Endothelial cell of umbilical vein (primary cell): ENCODE data around the gene AXIN2. TPM values are rescaled to one million over a fixed set of nuclear protein-coding genes. Genes with fewer than 3 reads are reported as not detected.

Source experiments
- BruUV-seq: library from RNA; stranded (reverse); fragments of 400-500 nt; replicated peaks from 2 replicates; lab custom pipeline; 2021; lab: Mats Ljungman, UMichigan
- CTCF ChIA-PET: fragments of 300-600, 350-600 bp; sonication (Branson Sonifier 250); formaldehyde crosslinking; loops from one replicate; lab custom pipeline; 2021; ENCODE audit warnings: antibody characterized with exemption, inconsistent platforms; lab: Charles Lee
- POLR2A ChIA-PET: fragments of 300-600, 350-600 bp; sonication (Branson Sonifier 250); formaldehyde crosslinking; loops from one replicate; lab custom pipeline; 2021; ENCODE audit warnings: antibody characterized with exemption, inconsistent platforms; lab: Charles Lee
- DNase-seq: peaks from one replicate; pipeline ENCODE4 v3.0.0-alpha.2; 2011; ENCODE audit warnings: low read depth, low spot score
- FAIRE-seq: peaks from 2 replicates; lab custom pipeline; 2011; peaks lifted over from hg19 to GRCh38; lab: Jason Lieb, UNC
- H2AFZ ChIP-seq: 2 replicates; pipeline ENCODE4 v1.6.0; 2012; ENCODE audit warnings: low read depth, low read length, control low read depth, inconsistent platforms
- H3K27ac ChIP-seq: 2 replicates; pipeline ENCODE4 v1.5.1; 2011; ENCODE audit warnings: low read depth, mild to moderate bottlenecking, control low read depth, low read length, moderate library complexity; ENCODE audit not compliant: insufficient read depth
- H3K27me3 ChIP-seq, 2 experiments: 2 replicates each; pipeline versions ENCODE4 v1.6.0 to v1.6.1; 2011; ENCODE audit warnings: low read length in 2 of 2, mixed read lengths in 1 of 2; ENCODE audit not compliant: control insufficient read depth in 2 of 2, insufficient read depth in 2 of 2
- H3K36me3 ChIP-seq, 2 experiments: 2 replicates in 1 of 2; 3 replicates in 1 of 2; pipeline ENCODE4 v1.5.1; 2011; ENCODE audit warnings: low read length in 2 of 2, mild to moderate bottlenecking in 1 of 2, moderate library complexity in 1 of 2; ENCODE audit not compliant: control insufficient read depth in 2 of 2, insufficient read depth in 2 of 2; ENCODE audit errors: extremely low read depth in 1 of 2
- H3K4me1 ChIP-seq: 3 replicates; pipeline ENCODE4 v1.5.1; 2011; ENCODE audit warnings: mild to moderate bottlenecking, low read length; ENCODE audit not compliant: control insufficient read depth, insufficient read depth; ENCODE audit errors: extremely low read depth
- H3K4me2 ChIP-seq: 2 replicates; pipeline ENCODE4 v1.6.1; 2011; ENCODE audit warnings: low read length, control low read depth, mixed read lengths; ENCODE audit not compliant: insufficient read depth
- H3K4me3 ChIP-seq, 3 experiments: fragments of 200-600 bp in 1 of 3; sonication (generic), shearing (Covaris generic) in 1 of 3; replicated peaks in 1 of 3; 2 replicates each; pipeline ENCODE4 v1.5.1; 2011 to 2016; ENCODE audit warnings: control low read depth in 3 of 3, low read length in 3 of 3, mild to moderate bottlenecking in 2 of 3, inconsistent platforms in 1 of 3, low read depth in 1 of 3, moderate library complexity in 1 of 3; ENCODE audit not compliant: insufficient read depth in 1 of 3
- H3K79me2 ChIP-seq: 2 replicates; pipeline ENCODE4 v1.6.0; 2012; ENCODE audit warnings: low read length, inconsistent platforms; ENCODE audit not compliant: control insufficient read depth, insufficient read depth
- H3K9ac ChIP-seq: replicated peaks from 2 replicates; pipeline ENCODE3; 2011; ENCODE audit warnings: low read length, control low read depth; ENCODE audit not compliant: insufficient read depth; ENCODE audit errors: extremely low read depth
- H3K9me1 ChIP-seq: replicated peaks from 3 replicates; pipeline ENCODE4 v1.6.0; 2011; ENCODE audit warnings: mild to moderate bottlenecking, low read length; ENCODE audit not compliant: control insufficient read depth, insufficient read depth; ENCODE audit errors: extremely low read depth
- H3K9me3 ChIP-seq: replicated peaks from 2 replicates; pipeline ENCODE4 v1.5.1; 2012; ENCODE audit warnings: low read length, inconsistent platforms; ENCODE audit not compliant: control insufficient read depth, insufficient read depth
- H4K20me1 ChIP-seq: replicated peaks from 2 replicates; pipeline ENCODE3; 2011; ENCODE audit warnings: mild to moderate bottlenecking, low read length; ENCODE audit not compliant: control insufficient read depth, insufficient read depth; ENCODE audit errors: extremely low read depth
- CTCF ChIP-seq, 2 donors: IDR thresholded peaks; 1 replicate in 1 of 2; 2 replicates in 1 of 2; pipeline ENCODE4 v1.5.1; 2011; ENCODE audit warnings: low read length in 2 of 2, mild to moderate bottlenecking in 2 of 2, moderate library complexity in 2 of 2, control low read depth in 1 of 2, inconsistent platforms in 1 of 2, low read depth in 1 of 2; ENCODE audit not compliant: insufficient read depth in 1 of 2; ENCODE audit errors: extremely low read depth in 1 of 2
- EZH2 ChIP-seq: IDR thresholded peaks from 2 replicates; pipeline ENCODE4 v1.6.1; 2012; ENCODE audit warnings: borderline replicate concordance, low read depth, mild to moderate bottlenecking, moderate library complexity, low read length, inconsistent platforms; ENCODE audit not compliant: severe bottlenecking
- FOS ChIP-seq: IDR thresholded peaks from 2 replicates; pipeline ENCODE4 v1.6.1; 2011; ENCODE audit warnings: mild to moderate bottlenecking, low read length, moderate library complexity, borderline replicate concordance; ENCODE audit not compliant: insufficient read depth
- GATA2 ChIP-seq: IDR thresholded peaks from 2 replicates; pipeline ENCODE4 v1.7.0; 2011; ENCODE audit warnings: low read depth, mild to moderate bottlenecking, moderate library complexity, mixed read lengths, low read length; ENCODE audit not compliant: insufficient read length, insufficient read depth
- JUN ChIP-seq: IDR thresholded peaks from 2 replicates; pipeline ENCODE4 v1.6.1; 2011; ENCODE audit warnings: borderline replicate concordance, low read depth; ENCODE audit not compliant: insufficient read length, insufficient read depth
- MAX ChIP-seq: IDR thresholded peaks from 2 replicates; pipeline ENCODE4 v1.6.1; 2011; ENCODE audit not compliant: insufficient read depth, insufficient read length
- MYC ChIP-seq: IDR thresholded peaks from one replicate; pipeline ENCODE4 v1.6.1; 2011; ENCODE audit warnings: mild to moderate bottlenecking, low read depth, low read length
- POLR2A ChIP-seq: IDR thresholded peaks from 2 replicates; pipeline ENCODE4 v1.6.1; 2012; ENCODE audit warnings: low read depth, mild to moderate bottlenecking, control low read depth, low read length
- POLR2AphosphoS5 ChIP-seq: IDR thresholded peaks from 2 replicates; pipeline ENCODE4 v1.6.1; 2012; ENCODE audit warnings: low read depth, mild to moderate bottlenecking, control low read depth, low read length, moderate library complexity; ENCODE audit not compliant: insufficient read depth
- dilution Hi-C: fragments of 300-500 bp; cut with MboI; formaldehyde crosslinking; loops from one replicate; pipeline ENCODE4 v1.15.0; 2019; ENCODE audit warnings: low sequenced_read_pairs; ENCODE audit not compliant: extremely low pct_ligation_motif_present
- intact Hi-C: fragments of 100-400 bp; cut with micrococcal nuclease; formaldehyde crosslinking; loops from one replicate; pipeline ENCODE4 v1.10.0; 2022
- polyA plus RNA-seq, 4 experiments: library from polyadenylated mRNA; depleted of rRNA in 3 of 4; stranded (reverse) in 3 of 4; unstranded in 1 of 4; fragments of >200 nt; gene quantifications; 2 replicates each; pipeline versions ENCODE4 v1.2.1 to v1.2.3, GENCODE V29; 2011 to 2012; ENCODE audit warnings: missing spikeins in 1 of 4
- total RNA-seq: library from RNA; stranded (reverse); gene quantifications from 2 replicates; pipeline ENCODE4 v1.2.3, GENCODE V29; 2021

Gene AXIN2
- total and polyA plus RNA-seq, 2 donors (not counting 3 experiments of a cell fraction or from before 2014, with no cell fraction given): 1.3 to 3.0 TPM

GRCh38 chr17:65558683-65559460, 2.6 kb downstream of the AXIN2 start:
- no peaks in the 10 kb centered on the region for H4K20me1 ChIP-seq
- ChIA-PET POLR2A (no interaction called here), CTCF (interaction anchor here (0.9 to 6.2 kb wide), 9 partner anchors 9 to 607 kb away, joined by 3 to 67 read pairs (median 6); no protein-coding TSS in a partner anchor)
- H2AFZ ChIP-seq: no peak overlapping the region
- peaks cover 12% of the 10 kb centered on the region for H3K4me1 ChIP-seq
- H3K27ac ChIP-seq: no peak overlapping the region
- intact Hi-C loops: no loop called here
- dilution Hi-C loops: no loop called here
- FAIRE-seq (no peak), DNase-seq (no peak)
- H3K4me3 ChIP-seq: peak overlapping the region in 1 of 3 experiments; percentile 83
- H3K4me2 ChIP-seq: no peak overlapping the region
- H3K9me1 ChIP-seq: no peaks in the 10 kb centered on the region
- no peaks in the 10 kb centered on the region for H3K36me3 ChIP-seq
- peaks cover 4 to 5% of the 10 kb centered on the region in 2 experiments for H3K27me3 ChIP-seq
- H3K79me2 ChIP-seq: no peaks in the 10 kb centered on the region
- no peaks in the 10 kb centered on the region for H3K9me3 ChIP-seq
- H3K9ac ChIP-seq: no peak overlapping the region
- TF ChIP-seq GATA2 (no peak), MYC (no peak), MAX (no peak), POLR2AphosphoS5 (no peak), EZH2 (no peak)
- no TSS peak for BruUV-seq

GRCh38 chr17:65558311-65558682, 3.2 kb downstream of the AXIN2 start:
- TF ChIP-seq POLR2A (no peak), JUN (no peak), FOS (no peak), EZH2 (no peak), MAX (no peak), GATA2 (no peak), MYC (no peak), POLR2AphosphoS5 (no peak), CTCF (IDR thresholded peaks at IDR 0.05; ENCODE audit: extremely low read depth in 1 of 2, insufficient read depth in 1 of 2, low read depth in 1 of 2, low read length in 2 of 2) (no peak)
- no peak overlapping the region for H3K9ac ChIP-seq
- H4K20me1 ChIP-seq: no peaks in the 10 kb centered on the region
- H3K9me1 ChIP-seq: no peaks in the 10 kb centered on the region
- H3K79me2 ChIP-seq: no peaks in the 10 kb centered on the region
- no peak overlapping the region for H3K4me3 ChIP-seq
- intact Hi-C loops (no loop called here), dilution Hi-C loops (no loop called here)
- H3K27ac ChIP-seq: no peak overlapping the region
- no peak overlapping the region for H3K4me2 ChIP-seq
- no peak for FAIRE-seq
- no peaks in the 10 kb centered on the region for H3K9me3 ChIP-seq
- H3K27me3 ChIP-seq: peaks cover 4 to 5% of the 10 kb centered on the region in 2 experiments
- H3K4me1 ChIP-seq: peaks cover 8% of the 10 kb centered on the region
- CTCF ChIA-PET: interaction anchor here (1.8 to 6.2 kb wide), 4 partner anchors 14 to 607 kb away, joined by 5 to 67 read pairs (median 28); no protein-coding TSS in a partner anchor
- no peak overlapping the region for H2AFZ ChIP-seq
- no peaks in the 10 kb centered on the region for H3K36me3 ChIP-seq
- no peak for DNase-seq
- BruUV-seq: no TSS peak
- POLR2A ChIA-PET: no interaction called here
